Vagina (tissue), 2 donors: ENCODE measurements around the gene BIVM.

Experiments used
- POLR2A ChIP-seq, 2 donors: fragments of 450-650 bp; IDR thresholded peaks; one replicate each; pipeline ENCODE4 v1.6.1; 2017; ENCODE audit warnings: antibody characterized with exemption in 2 of 2, mild to moderate bottlenecking in 2 of 2, moderate library complexity in 2 of 2
- POLR2AphosphoS5 ChIP-seq, 2 donors: sonication (generic); formaldehyde crosslinking; IDR thresholded peaks; one replicate each; pipeline ENCODE4 v1.9.0; 2017; ENCODE audit warnings: antibody characterized with exemption in 2 of 2, mild to moderate bottlenecking in 2 of 2, low read depth in 1 of 2; ENCODE audit not compliant: insufficient read depth in 1 of 2
- TF ChIP-seq, protein P1 (sequence below), 3 experiments: fragments of 450-650 bp in 2 of 3; fragments of 200-600 bp in 1 of 3; sonication (generic) in 1 of 3; IDR thresholded peaks; one replicate each; pipeline ENCODE4 v1.5.1; 2017 to 2019; ENCODE audit warnings: antibody characterized with exemption in 3 of 3, mild to moderate bottlenecking in 2 of 3, moderate library complexity in 2 of 3

DNA sequence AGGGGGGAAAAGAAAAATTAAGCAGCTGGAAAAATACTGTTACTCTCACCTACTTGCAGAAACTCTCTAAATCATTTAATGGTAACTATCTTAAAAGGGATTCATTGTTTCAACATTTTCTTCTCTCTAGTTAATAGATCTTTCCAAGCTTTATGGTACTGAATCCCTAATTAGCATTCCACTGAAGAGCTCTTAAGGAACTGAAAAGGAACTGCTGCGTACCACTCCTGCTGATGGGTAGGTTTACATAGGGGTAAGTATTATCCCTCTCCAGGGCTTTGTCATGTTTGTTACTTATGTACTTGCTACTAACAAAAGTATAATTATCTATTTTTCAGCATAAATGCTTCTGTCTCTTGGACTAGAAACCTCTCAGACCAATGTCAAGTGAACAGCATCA lies 37.8 kb upstream of the BIVM start:
- TF ChIP-seq POLR2A (IDR thresholded peaks at IDR 0.05) = no peak
- TF ChIP-seq, protein P1, sequence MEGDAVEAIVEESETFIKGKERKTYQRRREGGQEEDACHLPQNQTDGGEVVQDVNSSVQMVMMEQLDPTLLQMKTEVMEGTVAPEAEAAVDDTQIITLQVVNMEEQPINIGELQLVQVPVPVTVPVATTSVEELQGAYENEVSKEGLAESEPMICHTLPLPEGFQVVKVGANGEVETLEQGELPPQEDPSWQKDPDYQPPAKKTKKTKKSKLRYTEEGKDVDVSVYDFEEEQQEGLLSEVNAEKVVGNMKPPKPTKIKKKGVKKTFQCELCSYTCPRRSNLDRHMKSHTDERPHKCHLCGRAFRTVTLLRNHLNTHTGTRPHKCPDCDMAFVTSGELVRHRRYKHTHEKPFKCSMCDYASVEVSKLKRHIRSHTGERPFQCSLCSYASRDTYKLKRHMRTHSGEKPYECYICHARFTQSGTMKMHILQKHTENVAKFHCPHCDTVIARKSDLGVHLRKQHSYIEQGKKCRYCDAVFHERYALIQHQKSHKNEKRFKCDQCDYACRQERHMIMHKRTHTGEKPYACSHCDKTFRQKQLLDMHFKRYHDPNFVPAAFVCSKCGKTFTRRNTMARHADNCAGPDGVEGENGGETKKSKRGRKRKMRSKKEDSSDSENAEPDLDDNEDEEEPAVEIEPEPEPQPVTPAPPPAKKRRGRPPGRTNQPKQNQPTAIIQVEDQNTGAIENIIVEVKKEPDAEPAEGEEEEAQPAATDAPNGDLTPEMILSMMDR (IDR thresholded peaks at IDR 0.05) = no peak
- no peak for TF ChIP-seq POLR2AphosphoS5 (IDR thresholded peaks at IDR 0.05; ENCODE audit: insufficient read depth in 1 of 2, low read depth in 1 of 2)
